ENCODE results near the gene ENTPD1. TPM values are rescaled to one million over a fixed set of nuclear protein-coding genes. Genes with fewer than 3 reads are reported as not detected.
A peak's percentile ranks its signal among the peaks of the same experiment; 100 is the strongest.
"Not testable (repeated sequence)": the region's sequence is repeated elsewhere in the genome, so short reads cannot be mapped to it uniquely, and the experiment has no call there.

The ENTPD1 gene
- total and polyA plus RNA-seq, 2 experiments from 2014 or later: 0.95 to 1.6 TPM

- no peaks in the 10 kb centered on the region for H3K9me3 ChIP-seq (ENCODE audit: low read depth)
- peaks cover 5% of the 10 kb centered on the region for H3K4me1 ChIP-seq (ENCODE audit: low read depth)
- H3K27ac ChIP-seq: no peak overlapping the region
- peaks cover 4% of the 10 kb centered on the region for H3K36me3 ChIP-seq
- DNase-seq (ENCODE audit: low read depth in 1 of 2, low spot score in 1 of 2): no peak
- H3K4me3 ChIP-seq: no peak overlapping the region
- H3K27me3 ChIP-seq: no peaks in the 10 kb centered on the region
- TF ChIP-seq CTCF (IDR thresholded peaks at IDR 0.05; ENCODE audit: low read depth, low read length): no peak
Measured at GRCh38 chr10:95889830-95890229, 133.9 kb downstream of the ENTPD1 start.

- H3K4me1 ChIP-seq (ENCODE audit: low read depth): no peaks in the 10 kb centered on the region
- no peaks in the 10 kb centered on the region for H3K27me3 ChIP-seq
- no peak overlapping the region for H3K27ac ChIP-seq
- H3K4me3 ChIP-seq: no peak overlapping the region
- H3K9me3 ChIP-seq (ENCODE audit: low read depth): no peaks in the 10 kb centered on the region
- peaks cover 28% of the 10 kb centered on the region for H3K36me3 ChIP-seq
- TF ChIP-seq CTCF (IDR thresholded peaks at IDR 0.05; ENCODE audit: low read depth, low read length): no peak
- no peak for DNase-seq (ENCODE audit: low read depth in 1 of 2, low spot score in 1 of 2)
Measured at GRCh38 chr10:95896071-95896850, 140.3 kb downstream of the ENTPD1 start.

- H3K4me3 ChIP-seq; H3K27me3 ChIP-seq; H3K27ac ChIP-seq; H3K4me1 ChIP-seq (ENCODE audit: low read depth); H3K9me3 ChIP-seq (ENCODE audit: low read depth); DNase-seq (ENCODE audit: low read depth in 1 of 2, low spot score in 1 of 2); H3K36me3 ChIP-seq: not testable (repeated sequence)
Measured at GRCh38 chr10:95905897-95906580, 150.1 kb downstream of the ENTPD1 start.

GRCh38 chr10:95906677-95907455 lies 150.9 kb downstream of the ENTPD1 start:
- Histone ChIP-seq H3K4me3 (peak overlapping the region; percentile 54), H3K36me3 (peaks cover 7% of the 10 kb centered on the region), H3K27ac (peak overlapping the region; percentile 82), H3K27me3 (no peaks in the 10 kb centered on the region), H3K9me3 (ENCODE audit: low read depth) (no peaks in the 10 kb centered on the region), H3K4me1 (ENCODE audit: low read depth) (peaks cover 3% of the 10 kb centered on the region)
- peak; percentile 30 for TF ChIP-seq CTCF (IDR thresholded peaks at IDR 0.05; ENCODE audit: low read depth, low read length)
- DNase-seq (ENCODE audit: low read depth in 1 of 2, low spot score in 1 of 2): peak; percentile 74 to 79

- peak; percentile 9 for TF ChIP-seq CTCF (IDR thresholded peaks at IDR 0.05; ENCODE audit: low read depth, low read length)
- H3K4me1 ChIP-seq (ENCODE audit: low read depth): peaks cover 3% of the 10 kb centered on the region
- no peaks in the 10 kb centered on the region for H3K36me3 ChIP-seq
- no peaks in the 10 kb centered on the region for H3K27me3 ChIP-seq
- DNase-seq (ENCODE audit: low read depth in 1 of 2, low spot score in 1 of 2): peak; percentile 85 to 93
- H3K9me3 ChIP-seq (ENCODE audit: low read depth): no peaks in the 10 kb centered on the region
- H3K4me3 ChIP-seq: peak within 1 kb of the TSS; percentile 54
- H3K27ac ChIP-seq: peak within 1 kb of the TSS; percentile 82
Measured at GRCh38 chr10:95907456-95908253, 151.7 kb downstream of the ENTPD1 start, which contains the start of gene CC2D2B. CC2D2B (plus strand) TSS chr10:95907975; CDS start chr10:95911324, 3,349 bp downstream.

Data from cardiac muscle cell (in vitro differentiated cells and primary cell).